HG03558 (cell line): ENCODE data around the gene GIMAP4.
"Not testable (repeated sequence)": the region's sequence is repeated elsewhere in the genome, so short reads cannot be mapped to it uniquely, and the experiment has no call there.

Source experiments
- ATAC-seq: cut with Tn5 transposase; IDR thresholded peaks from one replicate; pipeline ENCODE4 v1.9.1; 2021; ENCODE audit warnings: moderate number of reproducible peaks; ENCODE audit not compliant: unreplicated experiment; ENCODE audit errors: extremely low read depth

The GIMAP4 gene

GRCh38 chr7:150567169-150567568 is at the start of gene GIMAP4:
Gene GIMAP4 (plus strand): TSS chr7:150567390. CDS start chr7:150569902, 2,512 bp downstream.
- no peak for ATAC-seq

GRCh38 chr7:150519310-150519709 is 47.9 kb upstream of the GIMAP4 start:
- ATAC-seq, result no peak

- ATAC-seq, result no peak
Observed at GRCh38 chr7:150520145-150520544, 47.0 kb upstream of the GIMAP4 start.

GRCh38 chr7:150522931-150523330 is 44.3 kb upstream of the GIMAP4 start:
- ATAC-seq, result not testable (repeated sequence)

- ATAC-seq, result no peak
Observed at GRCh38 chr7:150524018-150524417, 43.2 kb upstream of the GIMAP4 start.

GRCh38 chr7:150531704-150532103 is 35.5 kb upstream of the GIMAP4 start:
- ATAC-seq, result no peak

- no peak for ATAC-seq
Observed at GRCh38 chr7:150538259-150538658, 28.9 kb upstream of the GIMAP4 start.

- ATAC-seq, result no peak
Observed at GRCh38 chr7:150553163-150553562, 14.0 kb upstream of the GIMAP4 start.

GRCh38 chr7:150556521-150557138 is 10.6 kb upstream of the GIMAP4 start:
- no peak for ATAC-seq

GRCh38 chr7:150560486-150560885 is 6.7 kb upstream of the GIMAP4 start:
- no peak for ATAC-seq

- ATAC-seq, result no peak
Observed at GRCh38 chr7:150562919-150563318, 4.3 kb upstream of the GIMAP4 start.

GRCh38 chr7:150564006-150564405 is 3.2 kb upstream of the GIMAP4 start:
- no peak for ATAC-seq

GRCh38 chr7:150564566-150564965 is 2.6 kb upstream of the GIMAP4 start:
- ATAC-seq, result no peak

- no peak for ATAC-seq
Observed at GRCh38 chr7:150565239-150565638, 2.0 kb upstream of the GIMAP4 start.

GRCh38 chr7:150566123-150566522 is 1.1 kb upstream of the GIMAP4 start:
- no peak for ATAC-seq

- no peak for ATAC-seq
Observed at GRCh38 chr7:150566572-150566971, 618 bp upstream of the GIMAP4 start.

- no peak for ATAC-seq
Observed at GRCh38 chr7:150567871-150568301, 696 bp downstream of the GIMAP4 start.

GRCh38 chr7:150568714-150569113 is 1.5 kb downstream of the GIMAP4 start:
- ATAC-seq, result no peak

- no peak for ATAC-seq
Observed at GRCh38 chr7:150569245-150569955, 2.2 kb downstream of the GIMAP4 start.

- no peak for ATAC-seq
Observed at GRCh38 chr7:150570556-150571465, 3.6 kb downstream of the GIMAP4 start.

- ATAC-seq, result no peak
Observed at GRCh38 chr7:150572496-150572895, 5.3 kb downstream of the GIMAP4 start.
